Neural crest cell (in vitro differentiated cells): Measurements from ENCODE around the gene KLF5. TPM values are rescaled to one million over a fixed set of nuclear protein-coding genes. Genes with fewer than 3 reads are reported as not detected.
"Not testable (repeated sequence)": the region's sequence is repeated elsewhere in the genome, so short reads cannot be mapped to it uniquely, and the experiment has no call there.

ENCODE experiments used
- DNase-seq: peaks from one replicate; pipeline ENCODE4 v3.0.0; 2021; ENCODE audit warnings: low read depth, mixed read lengths, low spot score
- H3K27ac Mint-ChIP-seq: one replicate; pipeline ENCODE4 v1.8.0; 2021; ENCODE audit warnings: mild to moderate bottlenecking, mixed read lengths; ENCODE audit not compliant: unreplicated experiment
- H3K27me3 Mint-ChIP-seq: 2 replicates; pipeline ENCODE4 v1.8.0; 2021; ENCODE audit warnings: low read depth, mild to moderate bottlenecking, mixed read lengths
- H3K36me3 Mint-ChIP-seq: 2 replicates; pipeline ENCODE4 v1.8.0; 2021; ENCODE audit warnings: low read depth, mild to moderate bottlenecking, mixed read lengths
- H3K4me1 Mint-ChIP-seq: 2 replicates; pipeline ENCODE4 v1.8.0; 2021; ENCODE audit warnings: mixed read lengths
- H3K4me3 Mint-ChIP-seq: one replicate; pipeline ENCODE4 v1.8.0; 2021; ENCODE audit warnings: mild to moderate bottlenecking, mixed read lengths
- H3K9me3 Mint-ChIP-seq: 2 replicates; pipeline ENCODE4 v1.8.0; 2021; ENCODE audit warnings: mixed read lengths
- total RNA-seq: library from RNA; stranded (reverse); gene quantifications from 2 replicates; pipeline ENCODE4 v1.2.1, GENCODE V29; 2021
- TF ChIP-seq, protein P1 (sequence below): fragments of 200-600 bp; sonication (generic); conservative IDR thresholded peaks from 2 replicates; pipeline ENCODE4 v1.5.0; 2021; ENCODE audit warnings: antibody characterized with exemption, mild to moderate bottlenecking

Gene KLF5
- total RNA-seq, 1 donor from 2014 or later, result 0.44 TPM

DNA sequence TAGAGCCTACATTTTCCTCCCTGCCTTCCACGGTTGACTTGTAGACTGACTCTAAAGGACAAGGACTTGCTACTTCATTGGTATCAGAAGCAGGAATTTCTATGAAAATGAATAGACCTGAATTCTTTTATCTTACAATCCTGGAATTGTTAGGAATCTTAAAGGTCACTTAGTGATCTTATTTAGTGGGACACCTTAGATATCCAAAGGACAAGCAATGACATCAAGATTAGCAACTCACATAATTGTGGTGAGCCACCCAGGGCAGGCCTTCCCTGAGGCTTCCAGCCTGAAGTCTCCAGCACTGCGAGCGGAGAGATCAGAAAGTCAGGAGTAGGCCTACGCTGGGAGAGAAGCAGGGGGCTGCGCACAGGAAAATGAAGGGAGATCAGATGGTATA is 37.8 kb downstream of the KLF5 start:
- Mint-ChIP-seq H3K27me3 (no peaks in the 10 kb centered on the region), H3K9me3 (no peaks in the 10 kb centered on the region), H3K4me3 (no peak overlapping the region), H3K36me3 (no peaks in the 10 kb centered on the region), H3K27ac (no peak overlapping the region), H3K4me1 (no peaks in the 10 kb centered on the region)
- no peak for DNase-seq
- TF ChIP-seq, protein P1, sequence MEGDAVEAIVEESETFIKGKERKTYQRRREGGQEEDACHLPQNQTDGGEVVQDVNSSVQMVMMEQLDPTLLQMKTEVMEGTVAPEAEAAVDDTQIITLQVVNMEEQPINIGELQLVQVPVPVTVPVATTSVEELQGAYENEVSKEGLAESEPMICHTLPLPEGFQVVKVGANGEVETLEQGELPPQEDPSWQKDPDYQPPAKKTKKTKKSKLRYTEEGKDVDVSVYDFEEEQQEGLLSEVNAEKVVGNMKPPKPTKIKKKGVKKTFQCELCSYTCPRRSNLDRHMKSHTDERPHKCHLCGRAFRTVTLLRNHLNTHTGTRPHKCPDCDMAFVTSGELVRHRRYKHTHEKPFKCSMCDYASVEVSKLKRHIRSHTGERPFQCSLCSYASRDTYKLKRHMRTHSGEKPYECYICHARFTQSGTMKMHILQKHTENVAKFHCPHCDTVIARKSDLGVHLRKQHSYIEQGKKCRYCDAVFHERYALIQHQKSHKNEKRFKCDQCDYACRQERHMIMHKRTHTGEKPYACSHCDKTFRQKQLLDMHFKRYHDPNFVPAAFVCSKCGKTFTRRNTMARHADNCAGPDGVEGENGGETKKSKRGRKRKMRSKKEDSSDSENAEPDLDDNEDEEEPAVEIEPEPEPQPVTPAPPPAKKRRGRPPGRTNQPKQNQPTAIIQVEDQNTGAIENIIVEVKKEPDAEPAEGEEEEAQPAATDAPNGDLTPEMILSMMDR, result no peak

DNA sequence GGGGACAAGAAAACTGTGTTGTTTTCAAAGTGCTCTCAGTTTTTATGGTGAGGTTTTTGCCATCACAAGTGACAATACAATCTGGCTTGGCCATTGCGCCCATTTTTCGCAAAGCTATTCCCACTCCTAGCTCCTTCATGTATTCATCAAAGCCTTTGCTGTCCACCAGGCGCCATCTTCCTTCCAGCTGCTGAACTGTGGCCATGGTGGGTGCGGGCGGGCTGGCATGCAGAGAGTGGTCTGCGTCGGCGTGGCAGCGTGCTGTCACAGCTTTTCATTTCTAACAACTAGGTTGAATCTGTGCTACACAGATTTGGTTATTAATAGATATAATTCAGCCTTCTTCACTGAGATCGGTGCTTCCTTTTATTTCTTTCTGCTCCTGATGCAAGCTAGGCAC is 42.0 kb downstream of the KLF5 start:
- not testable (repeated sequence) for H3K27ac Mint-ChIP-seq, H3K36me3 Mint-ChIP-seq, H3K4me3 Mint-ChIP-seq, H3K9me3 Mint-ChIP-seq, H3K4me1 Mint-ChIP-seq, DNase-seq, H3K27me3 Mint-ChIP-seq

- H3K9me3 Mint-ChIP-seq, result no peaks in the 10 kb centered on the region
- peaks cover 3% of the 10 kb centered on the region for H3K36me3 Mint-ChIP-seq
- H3K4me3 Mint-ChIP-seq, result no peak overlapping the region
- no peaks in the 10 kb centered on the region for H3K4me1 Mint-ChIP-seq
- no peak for DNase-seq
- H3K27me3 Mint-ChIP-seq, result no peaks in the 10 kb centered on the region
- no peak overlapping the region for H3K27ac Mint-ChIP-seq
- TF ChIP-seq, protein P1, result no peak
Observed at GRCh38 chr13:73101351-73102007, 42.7 kb downstream of the KLF5 start.

- TF ChIP-seq, protein P1, result no peak
- H3K36me3 Mint-ChIP-seq, result peaks cover 3% of the 10 kb centered on the region
- DNase-seq, result no peak
Observed at GRCh38 chr13:73103238-73103637, 44.4 kb downstream of the KLF5 start.

GRCh38 chr13:73106513-73107178 is 47.8 kb downstream of the KLF5 start:
- Mint-ChIP-seq H3K36me3 (peaks cover 3% of the 10 kb centered on the region), H3K4me1 (no peaks in the 10 kb centered on the region), H3K4me3 (no peak overlapping the region), H3K27me3 (no peaks in the 10 kb centered on the region), H3K27ac (no peak overlapping the region), H3K9me3 (no peaks in the 10 kb centered on the region)
- no peak for DNase-seq
- TF ChIP-seq, protein P1, result no peak

More at GRCh38 chr13:73103238-73103637, 44.4 kb downstream of the KLF5 start:
- Mint-ChIP-seq H3K4me3 (no peak overlapping the region), H3K9me3 (no peaks in the 10 kb centered on the region), H3K27ac (no peak overlapping the region), H3K4me1 (no peaks in the 10 kb centered on the region), H3K27me3 (no peaks in the 10 kb centered on the region)

GRCh38 chr13:73107481-73107880 is 48.7 kb downstream of the KLF5 start:
- Mint-ChIP-seq H3K9me3 (no peaks in the 10 kb centered on the region), H3K36me3 (peaks cover 3% of the 10 kb centered on the region), H3K4me1 (no peaks in the 10 kb centered on the region), H3K4me3 (no peak overlapping the region), H3K27ac (no peak overlapping the region), H3K27me3 (no peaks in the 10 kb centered on the region)
- no peak for DNase-seq
- TF ChIP-seq, protein P1, result no peak
